ENCODE data around the gene SLC25A11. TPM values are rescaled to one million over a fixed set of nuclear protein-coding genes. Genes with fewer than 3 reads are reported as not detected.

The SLC25A11 gene
- total RNA-seq, 1 donor from 2014 or later: 72.2 TPM

- Mint-ChIP-seq H3K27ac (ENCODE audit: unreplicated experiment) (no peak overlapping the region), H3K27me3 (ENCODE audit: unreplicated experiment) (peaks cover 10% of the 10 kb centered on the region), H3K4me3 (ENCODE audit: unreplicated experiment) (no peak overlapping the region), H3K36me3 (ENCODE audit: unreplicated experiment) (no peaks in the 10 kb centered on the region), H3K9me3 (ENCODE audit: unreplicated experiment) (peaks cover 3% of the 10 kb centered on the region), H3K4me1 (ENCODE audit: low read depth, unreplicated experiment) (peaks cover 5% of the 10 kb centered on the region)
- TF ChIP-seq CTCF (IDR thresholded peaks at IDR 0.05; ENCODE audit: partially characterized antibody, unreplicated experiment): no peak
- peak; percentile 60 for DNase-seq
Measured at GRCh38 chr17:4895657-4896331, 44.1 kb downstream of the SLC25A11 start.

GRCh38 chr17:4895121-4895520 lies 44.7 kb downstream of the SLC25A11 start:
- H3K27ac Mint-ChIP-seq (ENCODE audit: unreplicated experiment): no peak overlapping the region
- peaks cover 9% of the 10 kb centered on the region for H3K4me1 Mint-ChIP-seq (ENCODE audit: low read depth, unreplicated experiment)
- H3K27me3 Mint-ChIP-seq (ENCODE audit: unreplicated experiment): peaks cover 10% of the 10 kb centered on the region
- no peak for DNase-seq
- H3K4me3 Mint-ChIP-seq (ENCODE audit: unreplicated experiment): no peak overlapping the region
- H3K9me3 Mint-ChIP-seq (ENCODE audit: unreplicated experiment): peaks cover 3% of the 10 kb centered on the region
- TF ChIP-seq CTCF (IDR thresholded peaks at IDR 0.05; ENCODE audit: partially characterized antibody, unreplicated experiment): no peak
- H3K36me3 Mint-ChIP-seq (ENCODE audit: unreplicated experiment): no peaks in the 10 kb centered on the region

GRCh38 chr17:4893721-4894560 lies 45.9 kb downstream of the SLC25A11 start:
- Mint-ChIP-seq H3K4me3 (ENCODE audit: unreplicated experiment) (no peak overlapping the region), H3K36me3 (ENCODE audit: unreplicated experiment) (no peaks in the 10 kb centered on the region)

GRCh38 chr17:4893272-4893671 lies 46.6 kb downstream of the SLC25A11 start:
- no peak overlapping the region for H3K27ac Mint-ChIP-seq (ENCODE audit: unreplicated experiment)
- no peak for DNase-seq
- H3K9me3 Mint-ChIP-seq (ENCODE audit: unreplicated experiment): peaks cover 3% of the 10 kb centered on the region
- no peak overlapping the region for H3K4me3 Mint-ChIP-seq (ENCODE audit: unreplicated experiment)
- no peaks in the 10 kb centered on the region for H3K36me3 Mint-ChIP-seq (ENCODE audit: unreplicated experiment)
- H3K4me1 Mint-ChIP-seq (ENCODE audit: low read depth, unreplicated experiment): peaks cover 4% of the 10 kb centered on the region
- H3K27me3 Mint-ChIP-seq (ENCODE audit: unreplicated experiment): peaks cover 7% of the 10 kb centered on the region
- no peak for TF ChIP-seq CTCF (IDR thresholded peaks at IDR 0.05; ENCODE audit: partially characterized antibody, unreplicated experiment)

More at GRCh38 chr17:4893721-4894560, 45.9 kb downstream of the SLC25A11 start:
- TF ChIP-seq CTCF (IDR thresholded peaks at IDR 0.05; ENCODE audit: partially characterized antibody, unreplicated experiment): no peak
- Mint-ChIP-seq H3K27ac (ENCODE audit: unreplicated experiment) (no peak overlapping the region), H3K27me3 (ENCODE audit: unreplicated experiment) (peaks cover 10% of the 10 kb centered on the region), H3K4me1 (ENCODE audit: low read depth, unreplicated experiment) (peaks cover 7% of the 10 kb centered on the region), H3K9me3 (ENCODE audit: unreplicated experiment) (peaks cover 3% of the 10 kb centered on the region)
- DNase-seq: no peak
